Activated CD8-positive, alpha-beta memory T cell treated with anti-CD3 and anti-CD28 coated beads for 36 hours (primary cell): Measurements from ENCODE around the gene SUSD2. TPM values are rescaled to one million over a fixed set of nuclear protein-coding genes. Genes with fewer than 3 reads are reported as not detected.
"Not testable (repeated sequence)": the region's sequence is repeated elsewhere in the genome, so short reads cannot be mapped to it uniquely, and the experiment has no call there.

ENCODE experiments used
- CTCF ChIA-PET: fragments of 350-600 bp; sonication (Branson Sonifier 250); formaldehyde crosslinking; loops from one replicate; lab custom pipeline; 2021; ENCODE audit warnings: antibody characterized with exemption; lab: Charles Lee
- POLR2A ChIA-PET: fragments of 350-600 bp; sonication (Branson Sonifier 250); formaldehyde crosslinking; loops from one replicate; lab custom pipeline; 2021; ENCODE audit warnings: antibody characterized with exemption; lab: Charles Lee
- total RNA-seq, 2 experiments: library from RNA; stranded (reverse); gene quantifications; one replicate each; pipeline ENCODE4 v1.2.3, GENCODE V29; 2021

The SUSD2 gene
- total RNA-seq, 2 experiments from 2014 or later, result 0.42 to 0.53 TPM

DNA sequence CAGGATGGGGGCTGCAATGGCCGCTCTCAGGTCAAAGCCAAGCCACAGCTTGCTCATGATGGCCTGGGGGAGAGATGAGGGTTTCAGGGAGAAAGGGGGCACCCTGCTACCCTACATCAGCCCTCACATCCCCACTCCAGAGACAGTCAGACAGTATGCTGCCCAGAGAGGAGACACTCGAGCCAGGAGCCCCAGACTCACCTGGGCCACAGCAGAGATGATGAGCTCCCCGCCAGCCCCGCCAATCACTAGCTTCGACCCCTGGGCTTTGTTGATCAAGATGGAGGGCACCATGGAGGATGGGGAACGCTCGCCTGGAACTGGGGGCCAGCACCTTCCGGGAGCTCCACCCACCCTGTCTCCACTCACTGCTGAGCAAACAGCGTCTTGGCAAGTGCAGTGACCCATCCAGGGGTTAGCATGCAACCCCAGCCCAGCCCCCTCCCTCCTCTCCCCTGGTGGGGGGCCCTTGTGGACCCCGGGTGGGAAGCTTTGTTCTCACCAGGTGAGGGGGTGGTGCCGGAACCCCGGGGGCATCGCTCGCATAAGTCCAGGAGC, 43.8 kb downstream of the SUSD2 start:
- CTCF ChIA-PET, result no interaction called here
- POLR2A ChIA-PET, result interaction anchor here (0.5 kb wide), 1 partner anchor 302 kb away, joined by 3 read pairs; no protein-coding TSS in a partner anchor

DNA sequence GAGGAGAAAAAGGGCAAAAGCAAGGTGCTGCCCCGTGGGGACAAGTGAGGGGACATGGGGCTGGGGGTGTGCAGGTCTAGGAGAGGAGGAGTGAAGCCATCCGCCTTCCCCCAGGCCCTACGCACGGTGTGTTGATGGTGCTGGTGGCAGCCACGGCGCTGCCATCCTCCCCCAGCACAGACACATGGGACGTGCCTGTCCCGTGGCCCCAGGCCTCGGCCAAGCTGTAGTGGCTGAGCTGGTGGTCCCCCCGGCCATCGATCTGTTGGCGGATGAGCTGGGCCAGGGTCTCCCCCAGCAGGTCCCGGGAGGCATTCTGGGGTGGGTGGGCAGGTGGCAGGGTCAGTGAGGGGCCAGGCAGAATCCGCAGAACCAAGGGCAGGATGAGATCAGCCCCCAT, 44.7 kb downstream of the SUSD2 start:
- ChIA-PET CTCF (no interaction called here), POLR2A (interaction anchor here (0.5 kb wide), 1 partner anchor 301 kb away, joined by 3 read pairs; no protein-coding TSS in a partner anchor)

DNA sequence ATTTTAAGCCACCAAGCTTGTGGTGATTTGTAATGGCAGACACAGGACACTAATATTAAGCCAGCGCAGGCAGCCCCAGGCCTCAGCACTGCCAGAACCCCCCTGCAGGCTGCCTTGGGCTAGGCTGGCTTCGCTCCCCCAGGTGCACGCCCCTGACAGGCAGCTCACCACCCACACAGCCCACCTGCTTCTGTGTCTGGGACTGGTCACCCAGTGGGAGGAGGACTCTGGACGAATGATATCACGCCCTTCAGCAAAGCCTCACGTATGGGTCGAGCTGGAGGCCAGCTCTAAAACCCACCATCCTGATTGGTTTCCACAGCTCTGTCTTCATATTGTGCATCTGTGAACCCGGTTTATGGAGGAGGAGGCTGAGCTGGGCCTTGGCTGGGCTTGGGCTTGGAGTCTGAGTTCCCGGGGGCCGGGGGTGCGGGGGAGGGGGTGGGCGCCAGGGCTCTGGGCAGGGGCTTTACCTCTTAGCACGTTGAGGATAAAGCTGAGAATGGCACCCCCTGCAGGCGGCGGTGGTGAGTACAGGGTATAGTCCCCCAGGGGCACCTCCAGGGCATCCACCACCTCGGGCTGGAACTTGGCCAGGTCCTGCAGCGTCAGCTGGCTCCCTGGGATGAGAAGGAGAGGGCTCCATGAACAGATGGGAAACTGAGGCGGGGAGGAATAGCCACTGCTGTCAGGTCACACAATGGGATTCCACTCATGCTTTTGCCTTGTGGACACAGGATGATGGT, 49.8 kb downstream of the SUSD2 start:
- ChIA-PET POLR2A (no interaction called here), CTCF (interaction anchor here (0.9 to 1.5 kb wide), 6 partner anchors 10 to 200 kb away, joined by 3 to 5 read pairs (median 4); no protein-coding TSS in a partner anchor)

DNA sequence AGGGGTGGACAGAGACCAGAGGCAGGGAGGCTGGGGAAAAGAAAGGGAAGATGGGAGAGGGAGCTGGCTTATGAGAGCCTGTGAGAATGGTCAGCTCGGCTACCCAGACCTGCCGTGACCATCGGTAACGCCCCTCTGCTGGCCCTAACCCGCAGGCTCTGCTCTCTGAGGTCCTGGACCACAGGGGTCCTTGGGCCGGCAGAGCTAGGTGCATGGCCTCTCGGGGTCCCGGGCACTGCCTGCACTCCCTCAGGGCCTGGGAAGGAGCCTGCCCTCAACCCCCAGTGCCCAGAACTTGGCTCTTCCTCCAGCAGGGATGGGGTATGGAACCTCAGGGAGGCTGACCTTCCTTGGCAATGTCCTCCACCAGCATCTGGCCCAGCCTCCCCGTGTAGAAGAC, 50.4 kb downstream of the SUSD2 start:
- CTCF ChIA-PET, result interaction anchor here (1.0 to 1.6 kb wide), 5 partner anchors 9 to 201 kb away, joined by 3 to 5 read pairs (median 4); no protein-coding TSS in a partner anchor
- POLR2A ChIA-PET, result no interaction called here

DNA sequence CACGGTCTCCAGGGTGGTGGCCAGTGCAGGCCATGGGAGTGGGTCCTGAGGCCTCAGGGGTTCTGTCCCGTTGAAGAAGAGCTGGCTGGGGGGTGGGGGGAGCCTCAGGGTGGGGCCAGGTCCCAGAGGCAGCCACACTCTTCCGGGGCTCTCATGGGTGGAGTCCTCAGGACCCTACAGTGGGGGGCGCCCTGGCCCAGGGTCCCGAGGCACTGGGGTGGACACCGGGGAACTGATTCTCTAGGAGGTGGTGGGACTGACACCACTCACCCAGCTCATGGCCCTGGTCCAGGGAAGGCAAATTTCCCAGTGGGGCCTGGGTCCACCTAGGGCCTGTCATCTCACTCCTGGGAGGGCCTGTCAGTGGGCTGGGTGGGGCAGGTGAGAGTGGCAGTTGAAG, 50.8 kb downstream of the SUSD2 start:
- ChIA-PET POLR2A (no interaction called here), CTCF (interaction anchor here (0.8 to 1.6 kb wide), 3 partner anchors 8 to 77 kb away, joined by 3 to 5 read pairs (median 4); no protein-coding TSS in a partner anchor)

DNA sequence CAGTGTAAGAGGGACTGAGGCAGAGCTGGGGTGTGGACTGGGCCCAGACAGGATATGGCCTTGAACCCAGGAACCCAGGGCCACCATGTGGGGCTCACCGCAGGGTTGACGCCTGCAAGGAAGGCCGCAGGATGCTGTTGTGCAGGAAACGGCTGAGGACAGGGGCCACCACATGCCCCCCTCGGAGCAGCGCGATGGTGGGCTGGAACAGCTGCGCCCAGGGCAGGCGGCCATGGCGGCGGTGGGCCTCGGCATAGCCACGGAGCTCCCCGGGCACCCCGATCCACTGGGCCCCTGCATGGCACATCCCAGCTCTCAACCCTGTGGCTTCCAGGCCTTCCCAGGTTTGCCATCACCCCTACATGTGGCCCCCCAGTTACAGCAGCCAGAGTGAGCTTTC, 51.4 kb downstream of the SUSD2 start:
- ChIA-PET CTCF (interaction anchor here (0.8 to 1.6 kb wide), 2 partner anchors 43 to 78 kb away, joined by 3 to 4 read pairs; no protein-coding TSS in a partner anchor), POLR2A (no interaction called here)

DNA sequence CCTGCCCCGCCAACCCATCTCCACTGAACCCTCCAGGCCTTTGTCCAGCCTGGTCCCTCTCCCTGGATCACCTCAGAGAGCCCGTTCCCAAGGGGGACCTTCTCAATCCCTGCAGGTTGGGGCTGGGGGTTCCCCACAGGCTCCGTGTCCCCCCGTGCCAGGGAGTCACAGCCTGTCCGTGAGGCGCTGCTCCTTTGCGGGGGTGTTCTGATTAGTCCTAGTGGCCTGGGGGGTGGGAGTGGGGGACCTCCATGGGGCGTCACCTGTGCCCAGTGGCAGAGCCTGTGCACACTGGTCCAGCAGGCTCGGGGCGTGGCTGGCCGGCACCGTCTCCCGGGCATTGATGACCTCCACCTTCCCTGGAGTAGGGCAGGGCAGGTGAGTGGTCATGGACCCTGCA, 51.9 kb downstream of the SUSD2 start:
- ChIA-PET POLR2A (no interaction called here), CTCF (interaction anchor here (1.6 kb wide), 1 partner anchor 78 kb away, joined by 4 read pairs; no protein-coding TSS in a partner anchor)

DNA sequence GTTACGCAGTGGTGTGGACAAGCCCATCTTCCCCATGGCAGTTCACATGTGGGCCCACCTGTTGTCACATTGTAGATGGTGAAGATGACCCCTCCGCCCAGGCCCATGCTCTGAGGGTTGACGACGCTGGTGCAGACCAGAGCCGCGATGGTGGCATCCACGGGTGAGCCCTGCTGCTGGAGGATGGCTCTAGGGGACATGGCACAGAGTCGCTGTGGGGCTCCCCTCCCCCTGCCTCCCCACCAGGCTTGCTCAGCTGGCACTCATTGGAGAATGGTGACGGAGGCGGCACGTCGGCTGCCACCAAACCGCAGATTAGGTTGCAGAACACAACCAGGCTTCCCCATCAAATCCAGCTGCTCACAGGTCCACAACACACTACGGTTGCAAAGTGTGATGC, 52.5 kb downstream of the SUSD2 start:
- ChIA-PET CTCF (no interaction called here), POLR2A (no interaction called here)

DNA sequence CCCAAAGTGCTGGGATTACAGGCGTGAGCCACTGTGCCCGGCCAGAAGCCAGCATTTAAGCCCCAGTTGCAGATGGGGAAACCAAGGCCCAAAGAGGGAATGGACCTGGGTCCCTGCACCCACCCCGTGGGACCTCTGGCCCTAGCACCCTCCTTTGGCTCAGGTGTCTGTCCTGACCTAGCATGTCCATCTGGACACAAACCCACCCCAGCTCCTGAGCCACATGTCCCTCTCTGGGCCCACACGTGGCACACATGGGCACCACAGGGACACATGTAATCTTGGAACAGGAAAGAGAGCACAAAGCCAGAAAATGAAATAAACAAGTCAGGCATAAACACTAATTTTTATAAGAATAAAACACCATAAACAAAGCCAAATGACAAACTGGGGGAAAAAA, 54.0 kb downstream of the SUSD2 start:
- ChIA-PET POLR2A (no interaction called here), CTCF (no interaction called here)

DNA sequence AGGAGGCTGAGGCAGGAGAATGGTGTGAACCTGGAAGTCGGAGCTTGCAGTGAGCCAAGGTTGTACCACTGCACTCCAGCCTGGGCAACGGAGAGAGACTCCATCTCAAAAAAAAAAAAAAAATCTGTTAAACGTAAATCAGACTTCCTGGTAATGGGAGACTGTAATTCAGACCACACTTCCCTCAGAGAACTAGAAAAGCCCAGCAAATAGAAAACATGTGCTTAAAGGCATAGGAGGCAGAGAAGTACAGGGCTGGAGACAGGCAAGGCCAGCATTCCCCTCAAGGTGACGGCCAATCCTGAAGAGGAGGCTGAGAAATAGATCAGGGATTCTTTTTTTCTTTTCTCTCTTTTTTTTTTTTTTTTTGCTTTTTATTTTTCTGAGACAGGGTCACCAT, 55.4 kb downstream of the SUSD2 start:
- CTCF ChIA-PET, result no interaction called here
- POLR2A ChIA-PET, result no interaction called here

DNA sequence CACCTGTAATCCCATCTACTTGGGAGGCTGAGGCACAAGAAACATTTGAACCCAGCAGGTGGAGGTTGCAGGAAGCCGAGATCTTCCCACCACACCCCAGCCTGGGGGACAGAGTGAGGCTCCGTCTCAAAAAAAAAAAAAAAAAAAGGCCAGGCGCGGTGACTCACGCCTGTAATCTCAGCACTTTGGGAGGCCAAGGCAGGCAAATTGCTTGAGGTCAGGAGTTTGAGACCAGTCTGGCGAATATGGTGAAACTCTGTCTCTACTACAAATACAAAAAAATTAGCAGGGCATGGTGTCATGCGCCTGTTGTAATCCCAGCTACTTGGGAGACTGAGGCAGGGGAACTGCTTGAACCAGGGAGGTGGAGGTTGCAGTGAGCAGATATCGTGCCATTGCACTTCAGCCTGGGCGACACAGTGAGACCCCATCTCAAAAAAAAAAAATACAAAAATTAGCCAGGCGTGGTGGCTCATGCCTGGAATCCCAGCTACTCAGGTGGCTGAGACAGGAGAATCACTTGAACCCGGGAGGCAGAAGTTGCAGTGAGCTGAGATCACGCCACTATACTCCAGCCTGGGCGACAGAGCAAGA, 56.9 kb downstream of the SUSD2 start:
- POLR2A ChIA-PET, CTCF ChIA-PET: not testable (repeated sequence)

Other genes starting within 250 kb of the SUSD2 start
- not detected for gene GSTT2B, start 220.3 kb upstream of the SUSD2 start, total RNA-seq
- gene DDTL, start 214.6 kb upstream of the SUSD2 start, total RNA-seq, result not detected
- 100 to 1,000 TPM; 108 to 110 TPM for gene DDT, start 207.0 kb upstream of the SUSD2 start, total RNA-seq
- gene GSTT2, start 201.4 kb upstream of the SUSD2 start, total RNA-seq, result not detected
- not detected for gene GSTT4, start 176.0 kb upstream of the SUSD2 start, total RNA-seq
- 10 to 100 TPM; 71.0 to 73.1 TPM for gene CABIN1, start 170.2 kb upstream of the SUSD2 start, total RNA-seq
- gene GGT5, start 63.6 kb downstream of the SUSD2 start, total RNA-seq, result not detected
- gene SPECC1L, start 89.3 kb downstream of the SUSD2 start, total RNA-seq, result 10 to 100 TPM; 53.8 to 55.5 TPM
- 10 to 100 TPM; 39.8 to 41.7 TPM for gene ADORA2A, start 246.1 kb downstream of the SUSD2 start, total RNA-seq